ENCODE results near the gene CRY2.

GRCh38 chr11:45801723-45802315 is 45.5 kb upstream of the CRY2 start:
- no peak for TF ChIP-seq MYC (IDR thresholded peaks at IDR 0.05; ENCODE audit: borderline replicate concordance, low read length)
- TF ChIP-seq POLR2A (IDR thresholded peaks at IDR 0.05; ENCODE audit: low read length): no peak
- no peak for TF ChIP-seq RNF2 (IDR thresholded peaks at IDR 0.05; ENCODE audit: borderline replicate concordance, low read depth)
- TF ChIP-seq, protein P1, sequence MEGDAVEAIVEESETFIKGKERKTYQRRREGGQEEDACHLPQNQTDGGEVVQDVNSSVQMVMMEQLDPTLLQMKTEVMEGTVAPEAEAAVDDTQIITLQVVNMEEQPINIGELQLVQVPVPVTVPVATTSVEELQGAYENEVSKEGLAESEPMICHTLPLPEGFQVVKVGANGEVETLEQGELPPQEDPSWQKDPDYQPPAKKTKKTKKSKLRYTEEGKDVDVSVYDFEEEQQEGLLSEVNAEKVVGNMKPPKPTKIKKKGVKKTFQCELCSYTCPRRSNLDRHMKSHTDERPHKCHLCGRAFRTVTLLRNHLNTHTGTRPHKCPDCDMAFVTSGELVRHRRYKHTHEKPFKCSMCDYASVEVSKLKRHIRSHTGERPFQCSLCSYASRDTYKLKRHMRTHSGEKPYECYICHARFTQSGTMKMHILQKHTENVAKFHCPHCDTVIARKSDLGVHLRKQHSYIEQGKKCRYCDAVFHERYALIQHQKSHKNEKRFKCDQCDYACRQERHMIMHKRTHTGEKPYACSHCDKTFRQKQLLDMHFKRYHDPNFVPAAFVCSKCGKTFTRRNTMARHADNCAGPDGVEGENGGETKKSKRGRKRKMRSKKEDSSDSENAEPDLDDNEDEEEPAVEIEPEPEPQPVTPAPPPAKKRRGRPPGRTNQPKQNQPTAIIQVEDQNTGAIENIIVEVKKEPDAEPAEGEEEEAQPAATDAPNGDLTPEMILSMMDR (IDR thresholded peaks at IDR 0.05): no peak
- TF ChIP-seq, protein P2, sequence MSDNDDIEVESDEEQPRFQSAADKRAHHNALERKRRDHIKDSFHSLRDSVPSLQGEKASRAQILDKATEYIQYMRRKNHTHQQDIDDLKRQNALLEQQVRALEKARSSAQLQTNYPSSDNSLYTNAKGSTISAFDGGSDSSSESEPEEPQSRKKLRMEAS (IDR thresholded peaks at IDR 0.05): no peak

Measured in A549 (cell line).